Prostate gland (tissue), 2 donors: ENCODE data around the gene CEP135. TPM values are rescaled to one million over a fixed set of nuclear protein-coding genes. Genes with fewer than 3 reads are reported as not detected.
"Not testable (repeated sequence)": the region's sequence is repeated elsewhere in the genome, so short reads cannot be mapped to it uniquely, and the experiment has no call there.

ENCODE experiments used
- DNase-seq: peaks from one replicate; pipeline ENCODE4 v3.0.0-alpha.2; 2019; ENCODE audit warnings: low spot score
- H3K27ac ChIP-seq, 2 donors: fragments of 200-600 bp; sonication (generic); 2 replicates each; pipeline ENCODE4 v1.5.1; 2017 to 2019
- H3K27me3 ChIP-seq: fragments of 200-600 bp; sonication (generic); replicated peaks from 2 replicates; pipeline ENCODE4 v1.5.1; 2019; ENCODE audit not compliant: insufficient read depth
- H3K36me3 ChIP-seq, 2 donors: fragments of 200-600 bp; sonication (generic); 1 replicate in 1 of 2; 2 replicates in 1 of 2; pipeline versions ENCODE4 v1.5.1 to v1.8.1; 2017 to 2019
- H3K4me1 ChIP-seq: fragments of 200-600 bp; sonication (generic); replicated peaks from 2 replicates; pipeline ENCODE4 v1.5.1; 2019
- H3K4me3 ChIP-seq, 2 donors: fragments of 200-600 bp; sonication (generic); 2 replicates each; pipeline ENCODE4 v1.5.1; 2017 to 2019
- H3K9me3 ChIP-seq: fragments of 200-600 bp; sonication (generic); 2 replicates; pipeline ENCODE4 v1.5.1; 2017
- CTCF ChIP-seq, 4 experiments: fragments of 200-600 bp in 2 of 4; fragments of 450-650 bp in 2 of 4; sonication (generic) in 2 of 4; IDR thresholded peaks; 1 replicate in 3 of 4; 2 replicates in 1 of 4; pipeline ENCODE4 v1.5.1; 2016 to 2019; ENCODE audit warnings: antibody characterized with exemption in 4 of 4, mild to moderate bottlenecking in 2 of 4, moderate library complexity in 2 of 4
- POLR2A ChIP-seq: fragments of 450-650 bp; IDR thresholded peaks from one replicate; pipeline ENCODE4 v1.6.1; 2016; ENCODE audit warnings: antibody characterized with exemption, mild to moderate bottlenecking
- POLR2AphosphoS5 ChIP-seq: sonication (generic); formaldehyde crosslinking; IDR thresholded peaks from one replicate; pipeline ENCODE4 v1.6.1; 2017; ENCODE audit warnings: antibody characterized with exemption
- WGBS: methylation state at CpG from one replicate; pipeline ENCODE4 v1.1.5; 2018; 5-methylcytosine and 5-hydroxymethylcytosine counted together
- intact Hi-C: fragments of 100-400 bp; cut with DNase I; formaldehyde crosslinking; loops from one replicate; pipeline ENCODE4 v1.14.2; 2022
- total RNA-seq, 2 donors: library from RNA; depleted of rRNA; stranded (reverse); fragments of >200 nt; gene quantifications; one replicate each; pipeline ENCODE4 v1.1.0, GENCODE V29; 2016

CEP135 gene
- total RNA-seq, 2 donors from 2014 or later, result 3.3 to 7.1 TPM

- no peak for TF ChIP-seq POLR2AphosphoS5
- TF ChIP-seq POLR2A, result no peak
- no peak for TF ChIP-seq CTCF (IDR thresholded peaks at IDR 0.05)
- H3K9me3 ChIP-seq, result no peaks in the 10 kb centered on the region
Observed at GRCh38 chr4:55965585-55965984, 16.8 kb downstream of the CEP135 start.

GRCh38 chr4:55966324-55966723 is 17.6 kb downstream of the CEP135 start:
- 92% methylated on average over 5 of the region's 5 CpGs for WGBS
- DNase-seq, H3K27me3 ChIP-seq, H3K36me3 ChIP-seq, H3K27ac ChIP-seq, H3K4me1 ChIP-seq, intact Hi-C loops, H3K4me3 ChIP-seq, H3K9me3 ChIP-seq: not testable (repeated sequence)

More at GRCh38 chr4:55965585-55965984, 16.8 kb downstream of the CEP135 start:
- intact Hi-C loops, result no loop called here
- Histone ChIP-seq H3K4me3 (no peak overlapping the region), H3K4me1 (no peaks in the 10 kb centered on the region), H3K36me3 (no peaks in the 10 kb centered on the region), H3K27ac (no peak overlapping the region), H3K27me3 (no peaks in the 10 kb centered on the region)
- 75% methylated on average over 4 of the region's 4 CpGs for WGBS
- DNase-seq, result no peak

- DNase-seq, result no peak
- no peaks in the 10 kb centered on the region for H3K36me3 ChIP-seq
- 100% methylated on average over 1 of the region's 1 CpG for WGBS
- no peaks in the 10 kb centered on the region for H3K4me1 ChIP-seq
- no peaks in the 10 kb centered on the region for H3K27me3 ChIP-seq
- intact Hi-C loops, result no loop called here
- no peak overlapping the region for H3K4me3 ChIP-seq
- H3K27ac ChIP-seq, result no peak overlapping the region
- no peaks in the 10 kb centered on the region for H3K9me3 ChIP-seq
- no peak for TF ChIP-seq POLR2A
- no peak for TF ChIP-seq POLR2AphosphoS5
- TF ChIP-seq CTCF (IDR thresholded peaks at IDR 0.05), result no peak
Observed at GRCh38 chr4:55967376-55967775, 18.6 kb downstream of the CEP135 start.

- Histone ChIP-seq H3K27ac (no peak overlapping the region), H3K4me1 (no peaks in the 10 kb centered on the region), H3K9me3 (no peaks in the 10 kb centered on the region), H3K4me3 (no peak overlapping the region), H3K27me3 (no peaks in the 10 kb centered on the region), H3K36me3 (no peaks in the 10 kb centered on the region)
- TF ChIP-seq POLR2AphosphoS5 (no peak), CTCF (IDR thresholded peaks at IDR 0.05) (no peak), POLR2A (no peak)
- intact Hi-C loops, result no loop called here
- 92% methylated on average over 2 of the region's 2 CpGs for WGBS
- no peak for DNase-seq
Observed at GRCh38 chr4:55973650-55974049, 24.9 kb downstream of the CEP135 start.

GRCh38 chr4:55977811-55978210 is 29.1 kb downstream of the CEP135 start:
- DNase-seq, result no peak
- Histone ChIP-seq H3K27me3 (no peaks in the 10 kb centered on the region), H3K4me1 (no peaks in the 10 kb centered on the region), H3K27ac (no peak overlapping the region), H3K9me3 (no peaks in the 10 kb centered on the region), H3K36me3 (no peaks in the 10 kb centered on the region), H3K4me3 (no peak overlapping the region)
- intact Hi-C loops, result no loop called here
- TF ChIP-seq POLR2AphosphoS5, result no peak
- TF ChIP-seq POLR2A, result no peak
- no peak for TF ChIP-seq CTCF (IDR thresholded peaks at IDR 0.05)
- WGBS, result 98% methylated on average over 4 of the region's 4 CpGs
